GM21723 (cell line): ENCODE results near the gene SMARCD1.
"Not testable (repeated sequence)": the region's sequence is repeated elsewhere in the genome, so short reads cannot be mapped to it uniquely, and the experiment has no call there.

Source experiments
- ATAC-seq: cut with Tn5 transposase; IDR thresholded peaks from one replicate; pipeline ENCODE4 v1.9.1; 2021; ENCODE audit warnings: mild to moderate bottlenecking, moderate library complexity; ENCODE audit not compliant: unreplicated experiment

Gene SMARCD1

GRCh38 chr12:50129290-50129689, 44.1 kb downstream of the SMARCD1 start:
- ATAC-seq, result no peak

- ATAC-seq, result no peak
Measured at GRCh38 chr12:50132505-50133135, 47.5 kb downstream of the SMARCD1 start.

- ATAC-seq, result no peak
Measured at GRCh38 chr12:50142993-50143392, 57.9 kb downstream of the SMARCD1 start.

- ATAC-seq, result no peak
Measured at GRCh38 chr12:50145439-50145838, 60.3 kb downstream of the SMARCD1 start.

GRCh38 chr12:50147281-50147680, 62.1 kb downstream of the SMARCD1 start:
- ATAC-seq, result no peak

- ATAC-seq, result not testable (repeated sequence)
Measured at GRCh38 chr12:50148011-50148410, 62.9 kb downstream of the SMARCD1 start.

- no peak for ATAC-seq
Measured at GRCh38 chr12:50149311-50149710, 64.2 kb downstream of the SMARCD1 start.
